ENCODE data around the gene RPL27.
A peak's percentile ranks its signal among the peaks of the same experiment; 100 is the strongest.

RPL27 gene

GRCh38 chr17:43020789-43021740 is 22.8 kb downstream of the RPL27 start:
- Histone ChIP-seq H3K27ac (ENCODE audit: insufficient read depth, low read depth, low read length, poor library complexity, severe bottlenecking) (peak overlapping the region; percentile 50), H3K9me3 (ENCODE audit: control insufficient read depth, low read length) (no peaks in the 10 kb centered on the region), H3K27me3 (ENCODE audit: control insufficient read depth, insufficient read depth, low read length, poor library complexity, severe bottlenecking) (no peaks in the 10 kb centered on the region), H3K4me3 (ENCODE audit: insufficient read depth, low read depth, low read length) (peak overlapping the region; percentile 97), H3K4me1 (ENCODE audit: control insufficient read depth, insufficient read depth, low read length) (peaks cover 33% of the 10 kb centered on the region), H3K36me3 (ENCODE audit: control insufficient read depth, insufficient read depth, low read length) (peaks cover 5% of the 10 kb centered on the region)
- 7 to 15% methylated on average over 26 to 36 of the region's 40 CpGs for WGBS, 2 experiments

- H3K27me3 ChIP-seq (ENCODE audit: control insufficient read depth, insufficient read depth, low read length, poor library complexity, severe bottlenecking): no peaks in the 10 kb centered on the region
- H3K27ac ChIP-seq (ENCODE audit: insufficient read depth, low read depth, low read length, poor library complexity, severe bottlenecking): peak within 1 kb of the TSS; percentile 81
These were observed 23.7 kb downstream of the RPL27 start, which contains the start of gene VAT1 for GRCh38 chr17:43021741-43022512. TSS of gene VAT1 (minus strand) at chr17:43022385. CDS start at chr17:43022322, 63 bp downstream.

GRCh38 chr17:43024407-43025289 is 26.4 kb downstream of the RPL27 start, which contains the start of gene RND2:
TSS of gene RND2 (plus strand) at chr17:43025231. CDS start at chr17:43025348, 117 bp downstream.
- Histone ChIP-seq H3K9me3 (ENCODE audit: control insufficient read depth, low read length) (no peaks in the 10 kb centered on the region), H3K27me3 (ENCODE audit: control insufficient read depth, insufficient read depth, low read length, poor library complexity, severe bottlenecking) (no peaks in the 10 kb centered on the region), H3K27ac (ENCODE audit: insufficient read depth, low read depth, low read length, poor library complexity, severe bottlenecking) (peak within 1 kb of the TSS; percentile 94), H3K36me3 (ENCODE audit: control insufficient read depth, insufficient read depth, low read length) (peaks cover 7% of the 10 kb centered on the region), H3K4me3 (ENCODE audit: insufficient read depth, low read depth, low read length) (peak within 1 kb of the TSS; percentile 53), H3K4me1 (ENCODE audit: control insufficient read depth, insufficient read depth, low read length) (peaks cover 25% of the 10 kb centered on the region)
- 0 to 1% methylated on average over 51 to 61 of the region's 61 CpGs for WGBS, 2 experiments

More at GRCh38 chr17:43021741-43022512, 23.7 kb downstream of the RPL27 start, which contains the start of gene VAT1:
- H3K4me1 ChIP-seq (ENCODE audit: control insufficient read depth, insufficient read depth, low read length): peaks cover 34% of the 10 kb centered on the region
- H3K9me3 ChIP-seq (ENCODE audit: control insufficient read depth, low read length): no peaks in the 10 kb centered on the region
- peak within 1 kb of the TSS; percentile 97 for H3K4me3 ChIP-seq (ENCODE audit: insufficient read depth, low read depth, low read length)
- WGBS, 2 experiments: 0% methylated on average over 78 to 80 of the region's 80 CpGs
- H3K36me3 ChIP-seq (ENCODE audit: control insufficient read depth, insufficient read depth, low read length): peaks cover 5% of the 10 kb centered on the region

GRCh38 chr17:43025290-43025657 is 27.1 kb downstream of the RPL27 start:
- Histone ChIP-seq H3K36me3 (ENCODE audit: control insufficient read depth, insufficient read depth, low read length) (peaks cover 7% of the 10 kb centered on the region), H3K4me3 (ENCODE audit: insufficient read depth, low read depth, low read length) (peak overlapping the region; percentile 53), H3K27me3 (ENCODE audit: control insufficient read depth, insufficient read depth, low read length, poor library complexity, severe bottlenecking) (no peaks in the 10 kb centered on the region), H3K9me3 (ENCODE audit: control insufficient read depth, low read length) (no peaks in the 10 kb centered on the region), H3K4me1 (ENCODE audit: control insufficient read depth, insufficient read depth, low read length) (peaks cover 19% of the 10 kb centered on the region), H3K27ac (ENCODE audit: insufficient read depth, low read depth, low read length, poor library complexity, severe bottlenecking) (peak overlapping the region; percentile 1)
- WGBS, 2 experiments: 1% methylated on average over 27 of the region's 27 CpGs

GRCh38 chr17:43025766-43026537 is 27.7 kb downstream of the RPL27 start:
- no peaks in the 10 kb centered on the region for H3K9me3 ChIP-seq (ENCODE audit: control insufficient read depth, low read length)
- 64 to 65% methylated on average over 16 of the region's 16 CpGs for WGBS, 2 experiments
- peak overlapping the region; percentile 53 for H3K4me3 ChIP-seq (ENCODE audit: insufficient read depth, low read depth, low read length)
- H3K27me3 ChIP-seq (ENCODE audit: control insufficient read depth, insufficient read depth, low read length, poor library complexity, severe bottlenecking): no peaks in the 10 kb centered on the region
- peaks cover 7% of the 10 kb centered on the region for H3K36me3 ChIP-seq (ENCODE audit: control insufficient read depth, insufficient read depth, low read length)
- H3K27ac ChIP-seq (ENCODE audit: insufficient read depth, low read depth, low read length, poor library complexity, severe bottlenecking): no peak overlapping the region
- H3K4me1 ChIP-seq (ENCODE audit: control insufficient read depth, insufficient read depth, low read length): peaks cover 16% of the 10 kb centered on the region

GRCh38 chr17:43026595-43026994 is 28.4 kb downstream of the RPL27 start:
- Histone ChIP-seq H3K27me3 (ENCODE audit: control insufficient read depth, insufficient read depth, low read length, poor library complexity, severe bottlenecking) (no peaks in the 10 kb centered on the region), H3K4me1 (ENCODE audit: control insufficient read depth, insufficient read depth, low read length) (peaks cover 16% of the 10 kb centered on the region), H3K36me3 (ENCODE audit: control insufficient read depth, insufficient read depth, low read length) (peaks cover 7% of the 10 kb centered on the region), H3K27ac (ENCODE audit: insufficient read depth, low read depth, low read length, poor library complexity, severe bottlenecking) (no peak overlapping the region), H3K4me3 (ENCODE audit: insufficient read depth, low read depth, low read length) (no peak overlapping the region), H3K9me3 (ENCODE audit: control insufficient read depth, low read length) (no peaks in the 10 kb centered on the region)
- 93 to 95% methylated on average over 5 of the region's 5 CpGs for WGBS, 2 experiments

GRCh38 chr17:43027091-43028032 is 29.1 kb downstream of the RPL27 start:
- H3K4me3 ChIP-seq (ENCODE audit: insufficient read depth, low read depth, low read length): no peak overlapping the region
- no peak overlapping the region for H3K27ac ChIP-seq (ENCODE audit: insufficient read depth, low read depth, low read length, poor library complexity, severe bottlenecking)
- WGBS, 2 experiments: 60 to 69% methylated on average over 9 of the region's 9 CpGs
- H3K4me1 ChIP-seq (ENCODE audit: control insufficient read depth, insufficient read depth, low read length): peaks cover 16% of the 10 kb centered on the region
- H3K36me3 ChIP-seq (ENCODE audit: control insufficient read depth, insufficient read depth, low read length): peaks cover 7% of the 10 kb centered on the region
- no peaks in the 10 kb centered on the region for H3K9me3 ChIP-seq (ENCODE audit: control insufficient read depth, low read length)
- no peaks in the 10 kb centered on the region for H3K27me3 ChIP-seq (ENCODE audit: control insufficient read depth, insufficient read depth, low read length, poor library complexity, severe bottlenecking)

GRCh38 chr17:43028221-43028861 is 30.1 kb downstream of the RPL27 start:
- Histone ChIP-seq H3K36me3 (ENCODE audit: control insufficient read depth, insufficient read depth, low read length) (peaks cover 7% of the 10 kb centered on the region), H3K27me3 (ENCODE audit: control insufficient read depth, insufficient read depth, low read length, poor library complexity, severe bottlenecking) (no peaks in the 10 kb centered on the region), H3K27ac (ENCODE audit: insufficient read depth, low read depth, low read length, poor library complexity, severe bottlenecking) (no peak overlapping the region), H3K4me3 (ENCODE audit: insufficient read depth, low read depth, low read length) (no peak overlapping the region), H3K4me1 (ENCODE audit: control insufficient read depth, insufficient read depth, low read length) (peaks cover 19% of the 10 kb centered on the region), H3K9me3 (ENCODE audit: control insufficient read depth, low read length) (no peaks in the 10 kb centered on the region)
- 93 to 94% methylated on average over 17 of the region's 17 CpGs for WGBS, 2 experiments

Measured in ectodermal cell (in vitro differentiated cells).